GM10266 (cell line): ENCODE measurements around the gene ATP11A.

ENCODE experiments used
- DNase-seq: peaks from one replicate; pipeline ENCODE4 v3.0.0; 2012; ENCODE audit errors: extremely low spot score
- TF ChIP-seq, protein P1 (sequence below): IDR thresholded peaks from 2 replicates; pipeline ENCODE4 v1.5.1; 2012; ENCODE audit warnings: mild to moderate bottlenecking, low read depth; ENCODE audit not compliant: control insufficient read depth, insufficient read depth; ENCODE audit errors: missing control alignments

The ATP11A gene

DNA sequence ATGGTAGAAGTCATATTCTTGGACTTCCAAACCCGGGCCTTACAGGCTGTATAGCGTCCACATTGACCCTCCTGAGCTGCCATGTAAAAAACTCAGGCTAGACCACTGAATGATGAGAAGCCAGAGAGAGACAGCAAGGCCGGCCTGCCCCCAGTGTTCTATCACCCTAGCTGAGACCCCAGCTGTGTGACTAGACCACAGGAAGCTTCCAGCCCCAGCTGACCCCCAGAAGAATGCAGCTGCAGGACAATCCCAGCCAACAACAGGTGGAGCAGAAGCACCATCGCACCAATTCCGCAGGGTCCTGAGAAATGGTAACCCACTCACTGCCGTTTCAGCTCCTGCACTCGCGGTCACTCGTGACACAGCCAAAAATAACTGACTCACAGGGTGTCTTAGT lies 2.9 kb upstream of the ATP11A start:
- no peak for DNase-seq
- TF ChIP-seq, protein P1, sequence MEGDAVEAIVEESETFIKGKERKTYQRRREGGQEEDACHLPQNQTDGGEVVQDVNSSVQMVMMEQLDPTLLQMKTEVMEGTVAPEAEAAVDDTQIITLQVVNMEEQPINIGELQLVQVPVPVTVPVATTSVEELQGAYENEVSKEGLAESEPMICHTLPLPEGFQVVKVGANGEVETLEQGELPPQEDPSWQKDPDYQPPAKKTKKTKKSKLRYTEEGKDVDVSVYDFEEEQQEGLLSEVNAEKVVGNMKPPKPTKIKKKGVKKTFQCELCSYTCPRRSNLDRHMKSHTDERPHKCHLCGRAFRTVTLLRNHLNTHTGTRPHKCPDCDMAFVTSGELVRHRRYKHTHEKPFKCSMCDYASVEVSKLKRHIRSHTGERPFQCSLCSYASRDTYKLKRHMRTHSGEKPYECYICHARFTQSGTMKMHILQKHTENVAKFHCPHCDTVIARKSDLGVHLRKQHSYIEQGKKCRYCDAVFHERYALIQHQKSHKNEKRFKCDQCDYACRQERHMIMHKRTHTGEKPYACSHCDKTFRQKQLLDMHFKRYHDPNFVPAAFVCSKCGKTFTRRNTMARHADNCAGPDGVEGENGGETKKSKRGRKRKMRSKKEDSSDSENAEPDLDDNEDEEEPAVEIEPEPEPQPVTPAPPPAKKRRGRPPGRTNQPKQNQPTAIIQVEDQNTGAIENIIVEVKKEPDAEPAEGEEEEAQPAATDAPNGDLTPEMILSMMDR, result no peak

DNA sequence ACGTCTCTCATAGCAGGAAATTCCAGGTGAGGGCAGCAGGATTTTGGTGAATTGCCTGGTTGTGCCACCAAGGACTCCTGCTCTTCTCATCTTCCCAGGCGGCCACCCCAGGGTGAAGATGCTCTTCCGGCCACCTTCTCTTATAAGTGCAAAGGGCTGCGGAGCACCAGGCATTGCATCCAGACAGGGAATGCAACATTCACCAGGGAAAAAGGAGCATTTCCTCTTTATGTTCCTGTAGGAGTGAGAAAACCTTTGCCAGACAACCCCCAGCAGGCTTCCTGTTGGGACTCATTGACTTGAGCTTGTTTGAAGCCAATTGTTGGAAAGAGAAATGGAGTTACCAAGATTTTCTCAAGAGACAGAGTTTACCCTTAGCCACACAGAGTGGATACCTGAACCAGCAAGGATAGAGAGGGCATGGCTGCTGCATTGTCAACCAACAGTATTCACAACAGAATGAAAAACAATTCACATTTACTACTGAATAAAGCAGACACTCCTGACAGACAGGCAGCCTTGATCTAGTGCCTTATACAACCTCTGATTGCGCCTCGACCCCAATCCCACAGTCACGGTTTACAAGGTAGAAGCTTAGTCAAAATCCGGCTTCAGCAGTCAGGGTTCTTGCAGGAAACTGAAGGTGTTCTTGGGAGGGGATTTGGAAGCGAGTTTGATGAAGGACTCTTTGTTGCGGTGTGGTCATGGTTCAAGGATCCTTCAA lies 1.8 kb upstream of the ATP11A start:
- no peak for DNase-seq
- TF ChIP-seq, protein P1, result no peak

DNA sequence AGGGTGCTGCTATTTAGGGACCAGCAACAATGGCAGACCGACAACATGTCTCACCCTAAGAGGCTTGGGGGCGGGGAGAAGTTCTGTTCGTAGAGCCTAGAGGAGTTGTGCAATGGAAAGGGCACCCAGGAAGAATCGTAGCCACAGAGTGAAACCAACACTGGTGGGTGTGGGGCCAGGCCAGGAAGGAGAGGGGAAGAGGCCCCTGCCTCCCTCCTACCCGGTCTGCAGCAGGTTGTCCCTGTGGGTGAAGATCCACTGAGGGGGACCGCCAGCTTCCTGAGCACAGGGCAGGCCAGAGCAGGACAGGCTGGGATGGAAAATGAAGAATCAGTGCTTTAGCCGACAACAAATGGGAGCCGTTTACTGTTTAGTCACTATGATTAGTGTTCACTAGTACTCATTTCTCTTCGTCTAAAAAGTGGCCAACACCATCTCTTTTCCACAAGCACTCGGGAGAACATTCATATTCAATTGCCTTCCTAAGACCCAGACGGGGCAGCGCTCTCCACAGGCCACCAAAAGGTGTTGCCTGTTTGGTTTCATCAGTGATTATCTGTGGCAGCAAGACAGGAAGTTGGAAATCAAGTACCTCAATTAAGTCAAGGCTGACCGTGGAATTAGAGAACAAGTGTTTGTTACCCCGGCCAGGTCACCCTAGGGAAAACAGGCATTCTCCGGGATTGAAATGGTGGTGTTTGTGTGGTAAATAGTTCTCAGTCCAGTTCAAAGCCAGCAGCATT lies 1.1 kb upstream of the ATP11A start:
- TF ChIP-seq, protein P1, result no peak
- DNase-seq, result peak; percentile 46

DNA sequence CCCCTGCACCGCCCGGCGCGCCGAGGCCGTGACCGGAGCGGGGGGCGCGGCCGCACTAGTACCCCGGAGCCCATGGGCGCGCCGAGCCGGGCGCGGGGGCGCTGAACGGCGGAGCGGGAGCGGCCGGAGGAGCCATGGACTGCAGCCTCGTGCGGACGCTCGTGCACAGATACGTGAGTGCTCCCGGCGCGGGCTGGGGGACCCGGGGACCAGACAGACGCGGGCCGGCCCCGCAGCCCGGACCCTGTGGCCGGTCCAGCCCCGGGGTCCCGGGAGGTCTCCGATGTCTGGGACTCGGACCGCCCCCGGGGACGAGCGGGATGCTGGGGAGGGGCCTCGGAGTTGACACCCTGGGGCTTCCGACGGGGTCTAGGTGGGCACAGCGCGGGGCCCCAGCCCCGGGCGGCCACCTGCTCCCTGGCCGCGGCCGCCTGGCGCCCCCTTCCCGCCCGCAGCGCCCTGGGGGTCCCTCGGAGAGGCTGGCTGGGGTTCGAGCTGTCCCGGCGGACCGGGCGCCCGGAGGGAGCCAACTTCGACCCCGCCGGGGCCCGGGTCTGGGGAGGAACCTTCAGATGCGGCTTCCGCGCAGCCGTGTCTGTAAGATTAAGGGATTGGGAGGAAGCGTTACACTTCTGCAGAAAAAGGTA lies 568 bp downstream of the ATP11A start:
- peak; percentile 69 for DNase-seq
- TF ChIP-seq, protein P1, result no peak

DNA sequence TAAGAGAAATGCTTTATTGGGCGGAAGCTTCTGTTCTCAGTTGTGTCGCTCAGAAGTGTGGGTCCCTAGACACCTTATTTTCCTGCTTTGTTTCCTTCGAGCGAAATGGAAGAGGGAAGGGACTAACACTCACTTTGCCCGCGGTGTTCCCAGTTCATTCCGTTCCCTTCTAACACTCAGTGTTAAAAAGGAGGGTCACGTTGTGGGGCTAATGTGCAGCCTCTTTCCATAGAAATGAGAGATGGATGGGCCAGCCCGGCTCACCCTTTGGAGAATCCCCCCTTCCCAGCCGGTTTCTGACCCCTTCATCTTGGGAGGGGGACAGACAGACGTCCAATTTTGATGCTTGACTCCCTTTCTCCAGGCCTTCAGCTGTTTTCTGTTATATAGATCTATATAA lies 2.3 kb downstream of the ATP11A start:
- TF ChIP-seq, protein P1, result no peak
- no peak for DNase-seq

DNA sequence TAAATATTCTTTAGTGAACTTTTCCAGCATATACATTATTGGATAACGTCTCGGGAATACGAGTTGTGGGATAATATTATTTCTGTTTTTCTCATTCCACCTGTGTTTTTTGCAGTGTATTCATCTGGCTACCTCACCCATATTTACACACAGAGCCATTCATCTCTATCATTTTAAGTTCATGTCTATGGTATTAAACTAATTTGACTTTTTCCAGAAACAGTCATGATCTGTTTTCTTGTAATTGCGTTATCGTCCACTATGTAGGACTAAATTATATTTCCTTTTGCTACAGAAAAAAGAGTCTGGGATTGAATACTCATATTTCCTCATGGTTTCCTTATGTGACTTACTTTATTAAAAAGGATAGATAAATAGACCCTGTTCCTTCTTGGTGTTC lies 2.7 kb downstream of the ATP11A start:
- TF ChIP-seq, protein P1, result no peak
- DNase-seq, result no peak
